ENCODE data around the gene ABCC8. TPM values are rescaled to one million over a fixed set of nuclear protein-coding genes. Genes with fewer than 3 reads are reported as not detected.

ABCC8 gene
- total and polyA plus RNA-seq, 4 experiments from 2014 or later, result not detected

GRCh38 chr11:17406082-17406817 is 70.4 kb downstream of the ABCC8 start:
- no peaks in the 10 kb centered on the region for H3K36me3 ChIP-seq (ENCODE audit: insufficient read depth, low read length)
- no peaks in the 10 kb centered on the region for H3K27me3 ChIP-seq (ENCODE audit: insufficient read depth, low read length)
- H3K27ac Mint-ChIP-seq, result no peak overlapping the region
- ChIA-PET CTCF (ENCODE audit: partially characterized antibody) (no interaction called here), POLR2A (ENCODE audit: partially characterized antibody) (no interaction called here)
- H3K27me3 Mint-ChIP-seq, result no peaks in the 10 kb centered on the region
- no peak for DNase-seq
- no peak overlapping the region for H3K4me3 Mint-ChIP-seq
- no peak overlapping the region for H3K27ac ChIP-seq (ENCODE audit: low read depth, low read length)
- H3K9me3 ChIP-seq (ENCODE audit: control insufficient read depth in 1 of 2, low read length in 2 of 2), result no peaks in the 10 kb centered on the region
- no peaks in the 10 kb centered on the region for H3K9me3 Mint-ChIP-seq
- H3K4me1 ChIP-seq (ENCODE audit: insufficient read depth, low read length), result no peaks in the 10 kb centered on the region
- no peaks in the 10 kb centered on the region for H3K36me3 Mint-ChIP-seq
- H3K4me3 ChIP-seq (ENCODE audit: low read length in 2 of 2), result no peak overlapping the region
- intact Hi-C loops (cut with micrococcal nuclease), result no loop called here
- H3K4me1 Mint-ChIP-seq, result no peaks in the 10 kb centered on the region

- POLR2A ChIA-PET (ENCODE audit: partially characterized antibody), result no interaction called here
- Mint-ChIP-seq H3K9me3 (no peaks in the 10 kb centered on the region), H3K36me3 (no peaks in the 10 kb centered on the region), H3K27ac (no peak overlapping the region), H3K4me1 (no peaks in the 10 kb centered on the region), H3K27me3 (no peaks in the 10 kb centered on the region), H3K4me3 (no peak overlapping the region)
- Histone ChIP-seq H3K36me3 (ENCODE audit: insufficient read depth, low read length) (no peaks in the 10 kb centered on the region), H3K4me1 (ENCODE audit: insufficient read depth, low read length) (no peaks in the 10 kb centered on the region), H3K9me3 (ENCODE audit: control insufficient read depth in 1 of 2, low read length in 2 of 2) (no peaks in the 10 kb centered on the region), H3K27ac (ENCODE audit: low read depth, low read length) (no peak overlapping the region), H3K27me3 (ENCODE audit: insufficient read depth, low read length) (no peaks in the 10 kb centered on the region), H3K4me3 (ENCODE audit: low read length in 2 of 2) (no peak overlapping the region)
- intact Hi-C loops (cut with micrococcal nuclease), result no loop called here
- CTCF ChIA-PET (ENCODE audit: partially characterized antibody), result no interaction called here
- DNase-seq, result no peak
Observed at GRCh38 chr11:17405232-17406005, 71.2 kb downstream of the ABCC8 start.

DNA sequence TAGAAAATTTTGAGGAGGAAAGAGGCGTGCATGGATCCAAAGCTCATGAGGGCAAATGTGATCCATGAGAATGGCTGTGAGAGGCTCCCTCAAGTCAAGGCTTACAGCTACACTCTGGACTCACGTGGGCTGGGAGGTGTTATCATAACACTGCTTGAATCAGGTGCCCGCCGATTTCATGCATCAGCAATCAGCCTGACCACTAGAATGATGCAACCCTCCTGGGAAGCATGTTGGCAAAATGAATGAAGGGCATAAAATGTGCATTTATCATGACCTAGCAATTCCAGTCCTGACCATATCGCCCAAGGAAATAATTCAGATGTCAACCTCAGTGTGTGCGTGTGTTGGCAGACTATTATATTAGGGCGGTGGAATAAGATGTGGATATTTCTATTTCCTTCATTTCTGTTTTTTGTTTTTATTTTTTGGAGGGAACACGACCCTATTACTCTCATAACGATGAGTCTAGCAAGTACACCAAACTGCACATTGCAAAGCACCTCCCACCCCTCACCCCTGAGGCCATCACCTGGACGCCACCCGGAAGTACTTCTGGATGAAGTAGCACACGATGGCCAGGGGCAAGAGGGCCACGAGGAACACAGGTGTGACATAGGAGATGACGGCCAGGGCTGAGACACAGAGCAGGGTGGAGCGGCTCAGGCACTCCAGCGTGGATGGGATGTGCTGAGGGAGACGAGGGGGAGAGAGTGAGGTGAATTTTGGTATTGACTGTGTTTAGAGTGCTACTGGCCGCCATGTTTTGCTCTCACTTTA is 72.5 kb downstream of the ABCC8 start:
- Mint-ChIP-seq H3K36me3 (no peaks in the 10 kb centered on the region), H3K4me1 (no peaks in the 10 kb centered on the region), H3K27ac (no peak overlapping the region), H3K27me3 (no peaks in the 10 kb centered on the region), H3K9me3 (peaks cover 0 to 2% (median 0%) of the 10 kb centered on the region in 8 donors), H3K4me3 (no peak overlapping the region)
- H3K27me3 ChIP-seq (ENCODE audit: insufficient read depth, low read length), result no peaks in the 10 kb centered on the region
- intact Hi-C loops (cut with micrococcal nuclease), result no loop called here
- H3K9me3 ChIP-seq (ENCODE audit: control insufficient read depth in 1 of 2, low read length in 2 of 2), result no peaks in the 10 kb centered on the region
- no peaks in the 10 kb centered on the region for H3K36me3 ChIP-seq (ENCODE audit: insufficient read depth, low read length)
- H3K4me1 ChIP-seq (ENCODE audit: insufficient read depth, low read length), result no peaks in the 10 kb centered on the region
- H3K27ac ChIP-seq (ENCODE audit: low read depth, low read length), result no peak overlapping the region
- ChIA-PET POLR2A (ENCODE audit: partially characterized antibody) (no interaction called here), CTCF (ENCODE audit: partially characterized antibody) (interaction anchor here (1.1 to 1.9 kb wide), 2 partner anchors 20 to 124 kb away, joined by 3 to 13 read pairs; no protein-coding TSS in a partner anchor)
- DNase-seq, result no peak
- no peak overlapping the region for H3K4me3 ChIP-seq (ENCODE audit: low read length in 2 of 2)

GRCh38 chr11:17402486-17402885 is 74.2 kb downstream of the ABCC8 start:
- Mint-ChIP-seq H3K27ac (no peak overlapping the region), H3K36me3 (no peaks in the 10 kb centered on the region), H3K27me3 (no peaks in the 10 kb centered on the region), H3K4me1 (no peaks in the 10 kb centered on the region), H3K4me3 (no peak overlapping the region), H3K9me3 (peaks cover 0 to 2% (median 0%) of the 10 kb centered on the region in 8 donors)
- intact Hi-C loops (cut with micrococcal nuclease), result no loop called here
- POLR2A ChIA-PET (ENCODE audit: partially characterized antibody), result no interaction called here
- Histone ChIP-seq H3K9me3 (ENCODE audit: control insufficient read depth in 1 of 2, low read length in 2 of 2) (no peaks in the 10 kb centered on the region), H3K36me3 (ENCODE audit: insufficient read depth, low read length) (no peaks in the 10 kb centered on the region), H3K27me3 (ENCODE audit: insufficient read depth, low read length) (no peaks in the 10 kb centered on the region), H3K4me1 (ENCODE audit: insufficient read depth, low read length) (no peaks in the 10 kb centered on the region), H3K27ac (ENCODE audit: low read depth, low read length) (no peak overlapping the region), H3K4me3 (ENCODE audit: low read length in 2 of 2) (no peak overlapping the region)
- DNase-seq, result no peak
- CTCF ChIA-PET (ENCODE audit: partially characterized antibody), result interaction anchor here (1.1 to 1.9 kb wide), 2 partner anchors 14 to 18 kb away, joined by 3 to 13 read pairs; partner anchors contain the start of gene KCNJ11

DNA sequence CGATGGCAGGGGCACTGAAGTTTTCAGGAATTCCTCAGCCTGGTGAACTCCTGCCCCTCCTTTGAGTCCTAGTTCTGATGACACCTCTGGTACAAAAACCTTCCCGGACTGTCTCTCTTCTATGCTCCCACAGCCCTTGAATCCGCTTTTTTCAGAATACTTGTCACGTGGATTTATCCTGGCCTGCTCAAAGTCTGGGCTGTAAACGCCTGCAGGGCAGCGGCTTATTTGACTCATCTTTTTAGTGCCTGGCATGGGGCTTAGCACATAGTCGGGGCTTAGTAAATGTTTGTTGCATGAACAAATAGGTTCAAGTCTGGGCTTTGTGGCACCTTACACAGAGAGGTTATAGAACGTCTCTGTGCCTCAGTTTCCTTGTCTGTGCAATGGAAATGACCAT is 74.8 kb downstream of the ABCC8 start:
- Histone ChIP-seq H3K4me3 (ENCODE audit: low read length in 2 of 2) (no peak overlapping the region), H3K27ac (ENCODE audit: low read depth, low read length) (no peak overlapping the region), H3K36me3 (ENCODE audit: insufficient read depth, low read length) (no peaks in the 10 kb centered on the region), H3K27me3 (ENCODE audit: insufficient read depth, low read length) (no peaks in the 10 kb centered on the region), H3K9me3 (ENCODE audit: control insufficient read depth in 1 of 2, low read length in 2 of 2) (no peaks in the 10 kb centered on the region), H3K4me1 (ENCODE audit: insufficient read depth, low read length) (no peaks in the 10 kb centered on the region)
- Mint-ChIP-seq H3K27ac (no peak overlapping the region), H3K4me3 (no peak overlapping the region), H3K27me3 (no peaks in the 10 kb centered on the region), H3K9me3 (peaks cover 0 to 2% (median 0%) of the 10 kb centered on the region in 8 donors), H3K4me1 (no peaks in the 10 kb centered on the region), H3K36me3 (no peaks in the 10 kb centered on the region)
- DNase-seq, result no peak
- POLR2A ChIA-PET (ENCODE audit: partially characterized antibody), result no interaction called here
- intact Hi-C loops (cut with micrococcal nuclease), result no loop called here
- CTCF ChIA-PET (ENCODE audit: partially characterized antibody), result interaction anchor here (1.2 kb wide), 1 partner anchor 19 kb away, joined by 3 read pairs; no protein-coding TSS in a partner anchor

- Mint-ChIP-seq H3K27ac (no peak overlapping the region), H3K4me1 (no peaks in the 10 kb centered on the region), H3K9me3 (peaks cover 0 to 2% (median 0%) of the 10 kb centered on the region in 8 donors), H3K36me3 (no peaks in the 10 kb centered on the region), H3K27me3 (no peaks in the 10 kb centered on the region), H3K4me3 (no peak overlapping the region)
- Histone ChIP-seq H3K4me3 (ENCODE audit: low read length in 2 of 2) (no peak overlapping the region), H3K9me3 (ENCODE audit: control insufficient read depth in 1 of 2, low read length in 2 of 2) (no peaks in the 10 kb centered on the region), H3K36me3 (ENCODE audit: insufficient read depth, low read length) (no peaks in the 10 kb centered on the region), H3K27ac (ENCODE audit: low read depth, low read length) (no peak overlapping the region), H3K4me1 (ENCODE audit: insufficient read depth, low read length) (no peaks in the 10 kb centered on the region), H3K27me3 (ENCODE audit: insufficient read depth, low read length) (no peaks in the 10 kb centered on the region)
- ChIA-PET POLR2A (ENCODE audit: partially characterized antibody) (no interaction called here), CTCF (ENCODE audit: partially characterized antibody) (interaction anchor here (1.2 kb wide), 2 partner anchors 17 to 18 kb away, joined by 3 read pairs; no protein-coding TSS in a partner anchor)
- no peak for DNase-seq
- intact Hi-C loops (cut with micrococcal nuclease), result no loop called here
Observed at GRCh38 chr11:17401316-17401715, 75.3 kb downstream of the ABCC8 start.
